Heart right ventricle (tissue), 16 donors: ENCODE data around the gene IFRD2. TPM values are rescaled to one million over a fixed set of nuclear protein-coding genes. Genes with fewer than 3 reads are reported as not detected.
"Not testable (repeated sequence)": the region's sequence is repeated elsewhere in the genome, so short reads cannot be mapped to it uniquely, and the experiment has no call there.

Experiments
- ATAC-seq, 8 donors: fragments of 200-7000 bp; cut with Tn5 transposase; one replicate each; pipeline ENCODE4 v1.9.1; 2020; ENCODE audit warnings: mild to moderate bottlenecking in 8 of 8, moderate library complexity in 8 of 8, moderate number of reproducible peaks in 1 of 8
- DNase-seq, 2 donors: peaks; one replicate each; pipeline ENCODE4 v3.0.0-alpha.2; 2020
- H3K27ac ChIP-seq, 10 donors: fragments of 200-600 bp; sonication (generic) in 2 of 10; one replicate each; pipeline versions ENCODE4 v1.5.0 to v1.8.0; 2020 to 2022; ENCODE audit warnings: mild to moderate bottlenecking in 3 of 10
- H3K27me3 ChIP-seq, 7 donors: fragments of 200-600 bp; one replicate each; pipeline ENCODE4 v1.8.0; 2021 to 2022; ENCODE audit warnings: mild to moderate bottlenecking in 2 of 7
- H3K36me3 ChIP-seq, 9 donors: fragments of 200-600 bp; sonication (generic) in 1 of 9; one replicate each; pipeline versions ENCODE4 v1.5.0 to v1.8.0; 2020 to 2022; ENCODE audit warnings: mild to moderate bottlenecking in 2 of 9
- H3K4me1 ChIP-seq, 9 donors: fragments of 200-600 bp; sonication (generic) in 1 of 9; one replicate each; pipeline versions ENCODE4 v1.5.0 to v1.8.0; 2020 to 2022; ENCODE audit warnings: mild to moderate bottlenecking in 4 of 9
- H3K4me3 ChIP-seq, 10 donors: fragments of 200-600 bp; sonication (generic) in 2 of 10; one replicate each; pipeline versions ENCODE4 v1.5.0 to v1.8.0; 2020 to 2022; ENCODE audit warnings: mild to moderate bottlenecking in 7 of 10, moderate library complexity in 2 of 10
- H3K9me3 ChIP-seq, 11 donors: fragments of 200-600 bp in 10 of 11; sonication (generic) in 2 of 11; one replicate each; pipeline versions ENCODE4 v1.5.0 to v1.8.0; 2013 to 2022; ENCODE audit warnings: mild to moderate bottlenecking in 2 of 11, control low read depth in 1 of 11, moderate library complexity in 1 of 11
- CTCF ChIP-seq, 9 donors: fragments of 200-600 bp; sonication (generic) in 2 of 9; IDR thresholded peaks; one replicate each; pipeline versions ENCODE4 v1.5.0 to v1.8.0; 2021 to 2022; ENCODE audit warnings: antibody characterized with exemption in 9 of 9, mild to moderate bottlenecking in 5 of 9, moderate library complexity in 1 of 9
- WGBS, 2 donors: extraction: QIAGEN DNeasy Blood & Tissue Kit; methylation state at CpG; one replicate each; pipeline ENCODE4 v1.1.7; 2013; ENCODE audit warnings: inconsistent platforms in 1 of 2; 5-methylcytosine and 5-hydroxymethylcytosine counted together
- intact Hi-C, 10 donors: fragments of 100-400 bp; cut with DNase I; formaldehyde crosslinking; loops; one replicate each; pipeline versions ENCODE4 v1.11.1 to v1.14.2; 2022
- polyA plus RNA-seq, 2 donors: library from polyadenylated mRNA; stranded (reverse); fragments of 200-250 nt; gene quantifications; one replicate each; pipeline ENCODE4 v1.2.3, GENCODE V29; 2013
- total RNA-seq, 10 donors: library from RNA; stranded (reverse); fragmentation: NEBNext Ultra II Directional in 3 of 10; extraction: Animal tissue kit (Norgen Biotek cat#: 25700) in 3 of 10; gene quantifications; one replicate each; pipeline versions ENCODE4 v1.2.1 to v1.2.4, GENCODE V29; 2021 to 2023
- donor health status: Arrhythmogenic right ventricular cardiomyopathy.
- donor health status: ischemic (EF 13 %, LVEDD 7.1; RV severe dilation, severe dysfunction).
- donor health status: healthy with polysubstance abuse.
- donor health status: DM: no; HTN: yes; CAD: no.
- donor health status: DM: no; HTN: no; CAD: no.
- donor health status: ischemic (EF 25% LVEDD 6.9; RV normal size, moderate dysfunction).
- donor health status: ischemic (EF 25% LVEDD 5.7; RV mildly dilated, moderate dysfunction).
- donor health status: healthy.
- donor health status: DM: yes; HTN: yes; CAD: no.
- donor health status: Ischemic cardiomyopathy.
- donor health status: ischemic (EF 35%, LVEDD 5.7; RV mildly dilated, moderate dysfunction).
- donor health status: nonischemic (EF 11% LVEDD 7.7; RV severe dilation, severe dysfunction).
- donor health status: DM: yes; HTN: yes; CAD: no.
- donor health status: PGD.
- donor health status: ischemic (EF 29% LVEDD 5.4; RV normal size, mild dysfunction).
- donor health status: nonischemic (EF 23%, LVEDD 6.1; RV moderate dilation, normal function).

IFRD2 gene
- total and polyA plus RNA-seq, 12 donors = 45.3 to 123 (median 57.0) TPM

- Histone ChIP-seq H3K4me1 (peaks cover 61 to 100% (median 98%) of the 10 kb centered on the region in 9 donors), H3K9me3 (no peaks in the 10 kb centered on the region), H3K27ac (peak overlapping the region; percentile 76 to 100 (median 94)), H3K4me3 (peak overlapping the region in 3 of 10 donors; percentile 6 to 15 (median 11)), H3K36me3 (peaks cover 0 to 88% (median 11%) of the 10 kb centered on the region in 9 donors), H3K27me3 (no peaks in the 10 kb centered on the region)
- no peak for TF ChIP-seq CTCF (IDR thresholded peaks at IDR 0.05)
- ATAC-seq (peak in 7 of 8 donors; percentile 19 to 52 (median 45)), DNase-seq (peak; percentile 64 to 65)
- intact Hi-C loops = no loop called here
- WGBS, 2 donors = 16 to 17% methylated on average over 3 of the region's 3 CpGs
Observed at GRCh38 chr3:50248387-50248786, 43.8 kb downstream of the IFRD2 start.

GRCh38 chr3:50246517-50246954 lies 45.7 kb downstream of the IFRD2 start:
- Histone ChIP-seq H3K27ac (peak overlapping the region; percentile 83 to 100 (median 94)), H3K27me3 (no peaks in the 10 kb centered on the region), H3K9me3 (no peaks in the 10 kb centered on the region), H3K4me1 (peaks cover 68 to 100% (median 99%) of the 10 kb centered on the region in 9 donors), H3K36me3 (peaks cover 0 to 73% (median 4%) of the 10 kb centered on the region in 9 donors), H3K4me3 (peak overlapping the region; percentile 12 to 57 (median 46))
- WGBS, 2 donors = 25 to 30% methylated on average over 10 of the region's 10 CpGs
- ATAC-seq (peak; percentile 25 to 63 (median 46)), DNase-seq (peak; percentile 45 to 76)
- TF ChIP-seq CTCF (IDR thresholded peaks at IDR 0.05) = peak in 7 of 9 donors; percentile 4 to 47 (median 10)
- intact Hi-C loops = loop anchor here in 6 of 10 donors (1.0 to 2.0 kb wide), 2 partner anchors 19 to 20 kb away; no protein-coding TSS in a partner anchor

- Histone ChIP-seq H3K4me3 (peak overlapping the region; percentile 12 to 57 (median 46)), H3K4me1 (peaks cover 72 to 100% (median 99%) of the 10 kb centered on the region in 9 donors), H3K9me3 (no peaks in the 10 kb centered on the region), H3K27ac (peak overlapping the region; percentile 83 to 100 (median 94)), H3K27me3 (no peaks in the 10 kb centered on the region), H3K36me3 (peaks cover 0 to 70% (median 1%) of the 10 kb centered on the region in 9 donors)
- peak; percentile 93 for DNase-seq
- peak; percentile 97 to 99 (median 99) for TF ChIP-seq CTCF (IDR thresholded peaks at IDR 0.05)
- peak; percentile 77 to 88 (median 82) for ATAC-seq
- intact Hi-C loops = loop anchor here in 6 of 10 donors (1.0 to 2.0 kb wide), 2 partner anchors 19 kb away; no protein-coding TSS in a partner anchor
- 2 to 3% methylated on average over 25 of the region's 25 CpGs for WGBS, 2 donors
Observed at GRCh38 chr3:50245831-50246516, 46.3 kb downstream of the IFRD2 start.

- DNase-seq (no peak), ATAC-seq (no peak)
- peak overlapping the region in 9 of 10 donors; percentile 31 to 57 (median 48) for H3K4me3 ChIP-seq
- H3K4me1 ChIP-seq = peaks cover 71 to 100% (median 99%) of the 10 kb centered on the region in 9 donors
- intact Hi-C loops = no loop called here
- peaks cover 0 to 63% (median 0%) of the 10 kb centered on the region in 9 donors for H3K36me3 ChIP-seq
- 52 to 55% methylated on average over 16 of the region's 16 CpGs for WGBS, 2 donors
- TF ChIP-seq CTCF (IDR thresholded peaks at IDR 0.05) = no peak
- H3K27ac ChIP-seq = peak overlapping the region; percentile 83 to 100 (median 94)
- H3K27me3 ChIP-seq = no peaks in the 10 kb centered on the region
- no peaks in the 10 kb centered on the region for H3K9me3 ChIP-seq
Observed at GRCh38 chr3:50245251-50245745, 46.9 kb downstream of the IFRD2 start.

- 71 to 74% methylated on average over 6 of the region's 6 CpGs for WGBS, 2 donors
- Histone ChIP-seq H3K27ac (peak overlapping the region; percentile 83 to 100 (median 94)), H3K4me3 (peak overlapping the region in 3 of 10 donors; percentile 19 to 52 (median 48)), H3K36me3 (peaks cover 0 to 62% (median 0%) of the 10 kb centered on the region in 9 donors), H3K4me1 (peaks cover 72 to 100% (median 99%) of the 10 kb centered on the region in 9 donors)
- DNase-seq, H3K9me3 ChIP-seq, H3K27me3 ChIP-seq, ATAC-seq, intact Hi-C loops: not testable (repeated sequence)
Observed at GRCh38 chr3:50244813-50245212, 47.4 kb downstream of the IFRD2 start.
